NCI-H1105 treated with DMSO at 0.1 percent for 48 hours (cell line): Measurements from ENCODE around the gene UCP3.

Experiments
- DNase-seq: peaks from one replicate; lab custom pipeline; 2025; lab: John Stamatoyannopoulos, UW

UCP3 gene

DNA sequence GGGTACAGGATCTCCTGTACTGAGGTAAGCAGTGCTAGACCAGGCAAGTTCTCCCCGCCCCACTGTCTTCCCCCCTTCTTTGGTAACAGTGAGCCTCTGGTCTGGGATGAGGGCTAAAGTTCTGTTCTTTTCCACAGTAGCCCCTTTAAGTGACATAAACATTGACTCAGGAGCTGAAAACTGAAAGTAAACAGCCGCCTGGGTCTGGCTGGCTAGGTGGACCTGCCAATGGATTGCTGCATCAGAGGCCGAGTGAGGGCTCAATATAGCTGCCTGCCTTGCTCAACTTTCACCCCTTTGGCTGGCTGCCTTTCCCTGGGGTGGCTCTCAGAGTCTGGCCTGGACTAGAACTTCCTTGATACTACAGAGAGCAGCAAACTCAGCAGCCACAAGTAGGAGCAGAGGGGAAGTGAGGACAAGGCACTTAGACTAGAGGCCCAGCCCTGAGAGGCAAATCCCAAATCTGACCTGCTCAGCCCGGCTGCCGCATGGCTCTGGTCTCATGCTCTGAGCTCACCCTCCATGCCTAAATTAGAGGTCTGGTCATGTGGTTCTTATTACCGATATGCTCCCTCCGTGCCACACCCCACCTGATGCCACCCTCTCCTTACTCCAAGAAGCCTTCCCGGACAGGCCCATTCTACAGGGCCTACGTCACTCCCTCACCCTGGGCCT is 9.6 kb upstream of the UCP3 start:
- DNase-seq, result no peak

GRCh38 chr11:74017631-74018030 is 8.7 kb upstream of the UCP3 start:
- no peak for DNase-seq

GRCh38 chr11:74015919-74016684 is 7.2 kb upstream of the UCP3 start:
- no peak for DNase-seq

- DNase-seq, result no peak
Observed at GRCh38 chr11:74014880-74015279, 6.0 kb upstream of the UCP3 start.

GRCh38 chr11:74013141-74013540 is 4.3 kb upstream of the UCP3 start:
- DNase-seq, result no peak

DNA sequence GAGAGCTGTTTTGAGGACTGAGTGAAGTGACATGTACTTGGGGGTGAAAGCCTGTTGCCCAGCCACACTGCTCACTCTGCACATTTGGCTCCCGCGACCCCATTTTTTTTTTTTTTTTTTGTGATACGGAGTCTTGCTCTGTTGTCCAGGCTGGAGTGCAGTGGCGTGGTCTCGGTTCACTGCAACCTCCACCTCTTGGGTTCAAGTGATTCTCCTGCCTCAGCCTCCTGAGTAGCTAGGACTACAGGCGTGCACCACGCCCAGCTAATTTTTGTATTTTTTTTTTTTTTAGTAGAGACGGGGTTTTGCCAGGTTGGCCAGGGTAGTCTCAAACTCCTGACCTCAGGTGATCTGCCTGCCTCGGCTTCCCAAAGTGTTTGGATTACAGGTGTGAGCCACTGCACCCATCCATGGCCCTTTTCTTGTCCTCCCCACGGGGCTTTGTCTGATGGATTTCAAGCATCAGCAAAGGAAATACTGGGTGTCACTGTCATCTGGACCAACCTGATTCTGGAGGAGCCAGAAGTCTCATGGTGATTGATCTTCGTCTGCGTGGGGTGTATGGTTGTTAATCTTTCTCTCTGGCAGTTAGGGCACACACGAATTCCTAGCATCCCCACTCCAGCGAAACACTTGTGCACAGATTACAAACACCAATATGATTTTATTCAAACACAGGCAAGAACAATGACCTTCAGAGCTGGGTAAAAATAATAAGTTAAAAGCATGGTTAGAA is 3.4 kb upstream of the UCP3 start:
- no peak for DNase-seq

GRCh38 chr11:74011360-74012073 is 2.6 kb upstream of the UCP3 start:
- DNase-seq, result no peak

- no peak for DNase-seq
Observed at GRCh38 chr11:74010306-74011300, 1.7 kb upstream of the UCP3 start.

GRCh38 chr11:74009675-74010305 is 905 bp upstream of the UCP3 start:
- DNase-seq, result no peak

GRCh38 chr11:74009230-74009547 is 304 bp upstream of the UCP3 start:
- no peak for DNase-seq

GRCh38 chr11:74007691-74008372 is 1.1 kb downstream of the UCP3 start:
- DNase-seq, result no peak

GRCh38 chr11:74006743-74007304 is 2.1 kb downstream of the UCP3 start:
- DNase-seq, result no peak

GRCh38 chr11:74005721-74006517 is 3.0 kb downstream of the UCP3 start:
- DNase-seq, result no peak

- DNase-seq, result no peak
Observed at GRCh38 chr11:74004759-74005615, 3.9 kb downstream of the UCP3 start.

GRCh38 chr11:74004046-74004695 is 4.7 kb downstream of the UCP3 start:
- DNase-seq, result no peak

DNA sequence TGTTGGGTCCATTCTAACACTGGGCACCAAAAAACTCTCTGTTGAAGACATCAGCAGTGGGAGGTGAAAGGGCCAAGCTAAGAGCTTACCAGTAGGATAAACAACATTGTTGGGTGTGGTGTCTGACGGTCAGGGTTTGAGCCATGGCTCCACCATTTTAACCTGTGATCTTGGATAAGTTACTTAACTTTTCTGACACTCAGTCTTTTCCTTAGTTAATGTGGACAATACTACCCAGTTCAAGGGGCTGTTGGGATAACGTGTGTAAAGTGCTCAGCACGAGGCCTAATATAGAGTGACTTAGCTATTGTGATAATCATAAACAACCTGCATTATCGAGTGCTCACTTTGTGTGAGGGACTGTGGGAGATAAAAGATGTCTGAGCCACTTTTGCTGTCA is 6.1 kb downstream of the UCP3 start:
- no peak for DNase-seq

DNA sequence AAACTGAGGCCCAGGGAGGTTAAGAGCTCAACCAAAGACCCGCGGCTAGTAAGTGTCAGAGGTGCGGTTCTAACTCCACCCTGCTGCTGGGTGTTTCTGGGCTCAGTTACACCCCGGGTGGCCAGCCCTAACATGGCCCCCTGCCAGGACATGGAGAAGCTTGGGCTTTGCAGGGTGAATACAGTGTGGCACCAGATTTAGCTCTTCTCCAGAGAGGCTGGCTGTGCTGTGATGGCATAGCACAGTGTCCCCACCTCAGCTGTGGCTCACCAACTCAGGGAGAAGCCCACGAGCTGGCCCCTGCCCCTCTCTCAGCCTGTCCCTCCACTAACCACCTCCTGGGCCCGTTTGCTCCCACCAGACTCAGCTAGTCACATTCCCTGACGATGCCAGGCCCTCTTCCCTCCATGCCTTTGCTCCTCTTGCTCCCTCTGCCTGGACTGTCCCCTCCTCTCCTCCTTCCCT is 7.0 kb downstream of the UCP3 start:
- DNase-seq, result no peak
